Measurements from ENCODE around the gene EP400. TPM values are rescaled to one million over a fixed set of nuclear protein-coding genes. Genes with fewer than 3 reads are reported as not detected.

Gene EP400
- total and polyA plus RNA-seq, 2 experiments from 2014 or later: 10.3 to 12.3 TPM

DNA sequence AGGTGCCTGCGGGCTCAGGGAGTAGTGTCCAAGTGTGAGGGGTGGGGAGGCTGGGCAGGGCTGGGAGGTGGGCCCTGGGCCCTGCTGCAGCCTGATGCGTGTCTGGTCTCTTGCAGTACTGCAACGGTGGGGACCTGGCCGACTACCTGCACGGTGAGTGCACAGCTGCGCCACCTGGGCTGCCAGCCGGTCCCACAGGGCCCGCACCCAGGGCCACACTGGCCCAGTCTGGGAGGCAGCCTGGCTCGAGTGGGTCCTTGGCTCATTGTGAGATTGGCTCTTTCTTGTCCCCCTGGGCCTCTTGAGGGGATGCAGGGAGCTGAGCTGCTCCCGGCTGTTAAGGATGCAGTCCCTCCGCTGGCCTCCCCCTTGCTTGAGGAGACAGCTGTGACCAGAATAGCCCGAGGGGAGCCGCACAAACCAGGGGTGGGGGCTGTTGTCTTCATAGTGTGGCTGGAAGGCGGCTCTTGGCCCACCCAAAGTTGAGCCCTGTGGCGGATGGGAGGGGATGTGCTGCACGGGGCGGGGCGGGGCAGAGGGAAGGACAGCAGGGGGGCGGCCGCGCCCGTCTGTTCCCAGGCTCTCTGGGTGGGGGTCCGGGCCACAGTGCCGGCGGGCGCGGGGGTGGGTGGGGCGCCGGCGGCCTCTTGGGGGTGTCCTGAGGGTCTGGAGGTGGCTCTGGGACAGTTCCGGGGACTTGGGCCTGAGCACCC is 42.2 kb upstream of the EP400 start:
- no peak overlapping the region for H2AFZ ChIP-seq
- no peak overlapping the region for H3K4me2 ChIP-seq
- H3K9me3 ChIP-seq (ENCODE audit: low read depth): no peaks in the 10 kb centered on the region
- DNase-seq (ENCODE audit: low spot score): no peak
- H3K9me2 ChIP-seq (replicated peaks; ENCODE audit: insufficient read depth): no peaks in the 10 kb centered on the region
- H3K36me3 ChIP-seq (replicated peaks; ENCODE audit: insufficient read depth, low read depth): no peaks in the 10 kb centered on the region
- H3K4me1 ChIP-seq (ENCODE audit: insufficient read depth): no peaks in the 10 kb centered on the region
- 97% methylated on average over 12 of the region's 31 CpGs for WGBS (ENCODE audit: low lambda C conversion rate, missing lambda C conversion rate)
- no peaks in the 10 kb centered on the region for H3K27me3 ChIP-seq
- peaks cover 42% of the 10 kb centered on the region for H4K20me1 ChIP-seq (ENCODE audit: insufficient read depth, poor library complexity, severe bottlenecking)
- no peak overlapping the region for H3K4me3 ChIP-seq
- TF ChIP-seq, protein P1, sequence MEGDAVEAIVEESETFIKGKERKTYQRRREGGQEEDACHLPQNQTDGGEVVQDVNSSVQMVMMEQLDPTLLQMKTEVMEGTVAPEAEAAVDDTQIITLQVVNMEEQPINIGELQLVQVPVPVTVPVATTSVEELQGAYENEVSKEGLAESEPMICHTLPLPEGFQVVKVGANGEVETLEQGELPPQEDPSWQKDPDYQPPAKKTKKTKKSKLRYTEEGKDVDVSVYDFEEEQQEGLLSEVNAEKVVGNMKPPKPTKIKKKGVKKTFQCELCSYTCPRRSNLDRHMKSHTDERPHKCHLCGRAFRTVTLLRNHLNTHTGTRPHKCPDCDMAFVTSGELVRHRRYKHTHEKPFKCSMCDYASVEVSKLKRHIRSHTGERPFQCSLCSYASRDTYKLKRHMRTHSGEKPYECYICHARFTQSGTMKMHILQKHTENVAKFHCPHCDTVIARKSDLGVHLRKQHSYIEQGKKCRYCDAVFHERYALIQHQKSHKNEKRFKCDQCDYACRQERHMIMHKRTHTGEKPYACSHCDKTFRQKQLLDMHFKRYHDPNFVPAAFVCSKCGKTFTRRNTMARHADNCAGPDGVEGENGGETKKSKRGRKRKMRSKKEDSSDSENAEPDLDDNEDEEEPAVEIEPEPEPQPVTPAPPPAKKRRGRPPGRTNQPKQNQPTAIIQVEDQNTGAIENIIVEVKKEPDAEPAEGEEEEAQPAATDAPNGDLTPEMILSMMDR (IDR thresholded peaks at IDR 0.05; ENCODE audit: poor library complexity): no peak
- TF ChIP-seq EZH2 (IDR thresholded peaks at IDR 0.05; ENCODE audit: borderline replicate concordance) (no peak), EZH2phosphoT487 (IDR thresholded peaks at IDR 0.05; ENCODE audit: low read depth, severe bottlenecking, unreplicated experiment) (no peak)
- no peak overlapping the region for H3K27ac ChIP-seq
- peaks cover 25% of the 10 kb centered on the region for H3K79me2 ChIP-seq

DNA sequence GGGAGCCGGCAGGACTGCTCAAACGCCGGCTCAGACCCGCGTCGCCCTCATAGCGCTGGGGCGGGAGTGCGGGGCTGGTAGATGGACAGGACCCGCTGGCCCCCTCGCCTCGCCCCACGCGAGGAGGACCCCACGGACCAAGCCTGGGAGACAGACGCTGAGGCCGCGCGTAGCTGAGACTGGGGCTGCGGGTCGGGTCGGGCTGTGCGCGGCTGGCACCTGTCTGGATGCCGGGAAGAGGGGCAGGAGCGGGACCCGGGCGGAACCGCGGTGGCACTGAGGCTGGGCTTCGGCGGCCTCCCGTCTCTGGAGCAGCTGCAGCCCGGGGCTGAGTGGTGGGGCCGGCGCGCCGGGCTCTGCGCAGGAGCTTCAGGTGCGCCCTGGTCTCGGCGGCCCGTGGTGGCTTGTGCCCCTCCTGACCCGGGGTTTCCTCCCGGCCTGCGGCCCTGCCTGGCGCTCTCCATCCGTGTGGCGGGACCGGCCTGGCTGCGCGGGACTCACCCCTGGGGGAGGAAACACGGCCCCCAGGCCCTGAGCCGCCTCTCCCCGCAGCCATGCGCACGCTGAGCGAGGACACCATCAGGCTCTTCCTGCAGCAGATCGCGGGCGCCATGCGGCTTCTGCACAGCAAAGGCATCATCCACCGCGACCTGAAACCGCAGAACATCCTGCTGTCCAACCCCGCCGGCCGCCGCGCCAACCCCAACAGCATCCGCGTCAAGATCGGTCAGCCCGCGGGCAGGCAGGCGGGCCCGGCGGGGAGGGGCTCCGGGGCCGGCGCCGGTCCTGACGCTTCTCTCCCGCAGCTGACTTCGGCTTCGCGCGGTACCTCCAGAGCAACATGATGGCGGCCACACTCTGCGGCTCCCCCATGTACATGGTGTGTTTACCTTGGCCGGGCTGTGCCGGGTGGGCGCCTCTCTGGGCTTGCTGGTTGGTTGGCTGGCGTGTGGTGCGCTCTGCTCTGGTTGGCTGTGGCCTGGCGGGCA is 41.4 kb upstream of the EP400 start:
- TF ChIP-seq EZH2phosphoT487 (IDR thresholded peaks at IDR 0.05; ENCODE audit: low read depth, severe bottlenecking, unreplicated experiment) (no peak), EZH2 (IDR thresholded peaks at IDR 0.05; ENCODE audit: borderline replicate concordance) (no peak)
- TF ChIP-seq, protein P1 (IDR thresholded peaks at IDR 0.05; ENCODE audit: poor library complexity): no peak
- no peak overlapping the region for H3K4me3 ChIP-seq
- H2AFZ ChIP-seq: no peak overlapping the region
- H3K4me1 ChIP-seq (ENCODE audit: insufficient read depth): no peaks in the 10 kb centered on the region
- H3K9me2 ChIP-seq (replicated peaks; ENCODE audit: insufficient read depth): no peaks in the 10 kb centered on the region
- no peaks in the 10 kb centered on the region for H3K36me3 ChIP-seq (replicated peaks; ENCODE audit: insufficient read depth, low read depth)
- H3K27ac ChIP-seq: no peak overlapping the region
- WGBS (ENCODE audit: low lambda C conversion rate, missing lambda C conversion rate): 99% methylated on average over 65 of the region's 96 CpGs
- H3K27me3 ChIP-seq: no peaks in the 10 kb centered on the region
- H4K20me1 ChIP-seq (ENCODE audit: insufficient read depth, poor library complexity, severe bottlenecking): peaks cover 35% of the 10 kb centered on the region
- no peaks in the 10 kb centered on the region for H3K9me3 ChIP-seq (ENCODE audit: low read depth)
- no peak overlapping the region for H3K4me2 ChIP-seq
- peaks cover 16% of the 10 kb centered on the region for H3K79me2 ChIP-seq
- DNase-seq (ENCODE audit: low spot score): no peak

DNA sequence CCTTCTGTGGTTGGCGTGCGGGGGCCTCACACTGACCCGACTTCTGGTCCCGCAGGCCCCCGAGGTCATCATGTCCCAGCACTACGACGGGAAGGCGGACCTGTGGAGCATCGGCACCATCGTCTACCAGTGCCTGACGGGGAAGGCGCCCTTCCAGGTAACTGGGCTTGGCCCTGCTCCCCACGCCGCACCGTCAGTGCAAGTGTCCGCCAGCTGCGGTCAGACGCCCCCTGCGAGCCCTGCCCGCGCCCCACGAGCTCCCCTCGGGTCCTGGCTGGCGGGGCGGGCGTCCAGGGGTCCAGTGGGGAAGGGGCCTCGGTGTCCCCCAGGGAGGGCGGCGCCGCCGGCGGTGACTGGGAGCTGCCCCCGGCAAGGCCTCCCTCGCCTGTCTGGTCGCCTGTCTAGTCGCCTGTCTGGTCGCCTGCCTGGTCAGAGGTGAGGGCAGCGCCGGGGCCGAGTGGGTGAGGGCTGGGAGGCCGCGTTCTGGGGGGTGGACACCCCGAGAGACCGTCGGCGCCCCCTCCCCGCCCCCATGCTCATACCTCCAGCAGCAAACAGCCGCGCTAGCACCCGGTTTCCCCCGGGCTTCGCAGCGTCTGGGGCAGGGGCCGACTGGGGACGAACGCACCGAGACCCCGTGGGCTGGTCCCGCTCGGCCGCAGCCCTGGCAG is 40.5 kb upstream of the EP400 start:
- H3K36me3 ChIP-seq (replicated peaks; ENCODE audit: insufficient read depth, low read depth): no peaks in the 10 kb centered on the region
- H3K27me3 ChIP-seq: no peaks in the 10 kb centered on the region
- TF ChIP-seq, protein P1 (IDR thresholded peaks at IDR 0.05; ENCODE audit: poor library complexity): no peak
- no peak for TF ChIP-seq EZH2 (IDR thresholded peaks at IDR 0.05; ENCODE audit: borderline replicate concordance)
- no peak for TF ChIP-seq EZH2phosphoT487 (IDR thresholded peaks at IDR 0.05; ENCODE audit: low read depth, severe bottlenecking, unreplicated experiment)
- H3K9me2 ChIP-seq (replicated peaks; ENCODE audit: insufficient read depth): no peaks in the 10 kb centered on the region
- H3K27ac ChIP-seq: no peak overlapping the region
- no peak overlapping the region for H3K4me3 ChIP-seq
- no peak for DNase-seq (ENCODE audit: low spot score)
- H4K20me1 ChIP-seq (ENCODE audit: insufficient read depth, poor library complexity, severe bottlenecking): peaks cover 27% of the 10 kb centered on the region
- no peak overlapping the region for H2AFZ ChIP-seq
- H3K9me3 ChIP-seq (ENCODE audit: low read depth): no peaks in the 10 kb centered on the region
- H3K4me1 ChIP-seq (ENCODE audit: insufficient read depth): no peaks in the 10 kb centered on the region
- H3K4me2 ChIP-seq: no peak overlapping the region
- peaks cover 8% of the 10 kb centered on the region for H3K79me2 ChIP-seq
- WGBS (ENCODE audit: low lambda C conversion rate, missing lambda C conversion rate): 98% methylated on average over 20 of the region's 61 CpGs
